ENCODE measurements around the gene RAPGEF2.

DNA sequence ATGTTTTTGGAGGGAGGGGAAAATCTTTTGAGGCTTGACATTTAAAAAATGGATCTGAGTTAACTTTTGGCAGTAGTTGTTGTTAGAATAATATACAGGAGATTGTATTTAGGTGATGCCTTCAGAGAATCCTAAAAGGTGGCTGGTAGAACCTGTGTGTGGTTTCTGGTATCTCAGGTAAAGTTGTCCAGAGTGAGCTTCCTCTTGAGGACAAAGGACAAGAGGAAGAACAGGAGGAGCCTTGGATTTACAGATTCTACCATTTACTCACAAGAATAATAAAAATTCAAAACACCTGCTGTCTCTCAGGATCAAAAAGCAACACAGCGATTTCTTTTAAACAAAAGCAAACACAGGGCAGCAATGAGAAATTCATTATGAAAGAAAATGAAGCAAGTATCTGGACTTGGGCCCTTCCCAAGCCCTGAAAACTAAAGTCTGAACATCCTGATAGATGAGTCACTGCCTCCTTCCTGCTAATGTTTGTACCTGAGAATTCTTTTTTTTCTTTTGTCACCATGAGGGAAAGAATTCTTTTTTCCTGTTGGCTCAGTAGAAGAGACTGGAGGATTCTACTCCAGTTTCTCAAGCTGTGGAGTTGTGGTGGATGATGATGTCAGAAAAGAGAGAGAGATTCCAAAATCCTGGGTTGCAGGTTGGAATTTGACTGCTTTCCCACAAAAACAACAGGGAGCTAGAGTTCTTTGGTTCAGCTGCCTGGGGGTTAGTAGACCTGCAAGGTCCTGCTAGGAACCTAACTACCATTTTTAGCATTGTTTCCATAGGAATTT is 31.5 kb upstream of the RAPGEF2 start:
- TF ChIP-seq TARDBP (IDR thresholded peaks at IDR 0.05; ENCODE audit: borderline replicate concordance) = no peak
- TF ChIP-seq, protein P1, sequence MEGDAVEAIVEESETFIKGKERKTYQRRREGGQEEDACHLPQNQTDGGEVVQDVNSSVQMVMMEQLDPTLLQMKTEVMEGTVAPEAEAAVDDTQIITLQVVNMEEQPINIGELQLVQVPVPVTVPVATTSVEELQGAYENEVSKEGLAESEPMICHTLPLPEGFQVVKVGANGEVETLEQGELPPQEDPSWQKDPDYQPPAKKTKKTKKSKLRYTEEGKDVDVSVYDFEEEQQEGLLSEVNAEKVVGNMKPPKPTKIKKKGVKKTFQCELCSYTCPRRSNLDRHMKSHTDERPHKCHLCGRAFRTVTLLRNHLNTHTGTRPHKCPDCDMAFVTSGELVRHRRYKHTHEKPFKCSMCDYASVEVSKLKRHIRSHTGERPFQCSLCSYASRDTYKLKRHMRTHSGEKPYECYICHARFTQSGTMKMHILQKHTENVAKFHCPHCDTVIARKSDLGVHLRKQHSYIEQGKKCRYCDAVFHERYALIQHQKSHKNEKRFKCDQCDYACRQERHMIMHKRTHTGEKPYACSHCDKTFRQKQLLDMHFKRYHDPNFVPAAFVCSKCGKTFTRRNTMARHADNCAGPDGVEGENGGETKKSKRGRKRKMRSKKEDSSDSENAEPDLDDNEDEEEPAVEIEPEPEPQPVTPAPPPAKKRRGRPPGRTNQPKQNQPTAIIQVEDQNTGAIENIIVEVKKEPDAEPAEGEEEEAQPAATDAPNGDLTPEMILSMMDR (IDR thresholded peaks at IDR 0.05 in 2 of 3, conservative IDR thresholded peaks at IDR 0.05 in 1 of 3; ENCODE audit: control insufficient read depth in 2 of 3, extremely low read depth in 1 of 3, insufficient read depth in 1 of 3, low read depth in 3 of 3, low read length in 3 of 3) = no peak
- no peak for TF ChIP-seq ASH2L (IDR thresholded peaks at IDR 0.05; ENCODE audit: borderline replicate concordance, low read depth)
- no peak for TF ChIP-seq SMARCA5 (IDR thresholded peaks at IDR 0.05)
- TF ChIP-seq POLR2A (IDR thresholded peaks at IDR 0.05; ENCODE audit: low read depth, low read length) = no peak
- no peak for TF ChIP-seq TBL1XR1 (IDR thresholded peaks at IDR 0.05; ENCODE audit: low read depth, low read length)
